A673 (cell line): ENCODE measurements around the gene JSRP1.

Source experiments
- EZH2 ChIP-seq: fragments of 200-600 bp; sonication (generic); IDR thresholded peaks from 2 replicates; pipeline ENCODE4 v1.6.1; 2017; ENCODE audit warnings: borderline replicate concordance, low read depth, mild to moderate bottlenecking, mixed read lengths, antibody characterized with exemption, low read length; ENCODE audit not compliant: poor library complexity, severe bottlenecking
- TF ChIP-seq, protein P1 (sequence below): fragments of 300-800, 200-600 bp; sonication (generic); conservative IDR thresholded peaks from 2 replicates; pipeline ENCODE4 v1.5.1; 2017; ENCODE audit warnings: low read depth, mild to moderate bottlenecking, antibody characterized with exemption, low read length, moderate library complexity, mixed read lengths

DNA sequence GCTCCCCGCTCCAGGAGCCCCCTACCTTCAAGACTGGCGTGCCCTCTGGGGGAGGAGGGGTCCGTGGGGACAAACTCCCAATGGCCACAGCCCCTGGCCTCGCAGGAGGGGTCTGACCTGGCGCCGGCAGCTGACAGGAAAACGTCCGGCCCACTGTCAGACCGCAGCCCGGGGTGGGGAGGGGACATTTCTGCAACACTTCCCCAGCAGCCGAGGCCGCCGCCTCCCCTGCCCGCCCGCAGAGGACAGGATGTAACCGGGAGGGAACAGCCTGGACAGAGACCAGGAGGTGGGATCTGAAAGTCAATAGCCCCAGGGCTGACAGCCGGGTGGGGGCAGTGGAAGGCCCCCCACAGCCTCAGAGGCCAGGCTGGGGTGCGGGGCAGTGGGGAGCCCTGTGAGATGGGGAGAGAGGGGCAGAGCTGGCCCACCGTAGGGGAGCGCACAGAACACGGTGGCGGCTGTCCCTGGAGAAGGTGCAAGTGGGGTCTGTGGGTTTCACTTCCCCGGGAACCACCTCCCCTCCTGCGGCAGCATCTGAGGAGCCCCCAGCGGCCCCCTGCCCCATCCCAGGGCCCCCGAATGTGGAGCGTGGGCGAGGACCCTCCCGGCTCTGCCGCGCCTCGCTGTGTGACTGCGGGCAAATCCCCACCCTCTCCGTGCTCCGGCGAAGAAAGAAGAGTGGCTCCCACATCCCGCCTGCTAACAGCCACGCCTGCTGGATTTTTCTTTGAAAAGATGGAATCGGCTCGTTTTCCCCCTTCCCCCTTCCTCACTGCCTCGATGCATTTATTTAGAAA is 26.0 kb upstream of the JSRP1 start, which contains the start of gene PEAK3:
- TF ChIP-seq, protein P1, sequence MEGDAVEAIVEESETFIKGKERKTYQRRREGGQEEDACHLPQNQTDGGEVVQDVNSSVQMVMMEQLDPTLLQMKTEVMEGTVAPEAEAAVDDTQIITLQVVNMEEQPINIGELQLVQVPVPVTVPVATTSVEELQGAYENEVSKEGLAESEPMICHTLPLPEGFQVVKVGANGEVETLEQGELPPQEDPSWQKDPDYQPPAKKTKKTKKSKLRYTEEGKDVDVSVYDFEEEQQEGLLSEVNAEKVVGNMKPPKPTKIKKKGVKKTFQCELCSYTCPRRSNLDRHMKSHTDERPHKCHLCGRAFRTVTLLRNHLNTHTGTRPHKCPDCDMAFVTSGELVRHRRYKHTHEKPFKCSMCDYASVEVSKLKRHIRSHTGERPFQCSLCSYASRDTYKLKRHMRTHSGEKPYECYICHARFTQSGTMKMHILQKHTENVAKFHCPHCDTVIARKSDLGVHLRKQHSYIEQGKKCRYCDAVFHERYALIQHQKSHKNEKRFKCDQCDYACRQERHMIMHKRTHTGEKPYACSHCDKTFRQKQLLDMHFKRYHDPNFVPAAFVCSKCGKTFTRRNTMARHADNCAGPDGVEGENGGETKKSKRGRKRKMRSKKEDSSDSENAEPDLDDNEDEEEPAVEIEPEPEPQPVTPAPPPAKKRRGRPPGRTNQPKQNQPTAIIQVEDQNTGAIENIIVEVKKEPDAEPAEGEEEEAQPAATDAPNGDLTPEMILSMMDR, result no peak
- no peak for TF ChIP-seq EZH2
